22Rv1 (cell line): ENCODE measurements around the gene SYNDIG1.

Experiments used
- ZFX ChIP-seq: fragments of 450-650 bp; IDR thresholded peaks from 2 replicates; pipeline ENCODE4 v1.6.1; 2017; ENCODE audit warnings: antibody characterized with exemption, borderline replicate concordance
- TF ChIP-seq, protein P1 (sequence below): fragments of 450-650 bp; IDR thresholded peaks from 2 replicates; pipeline ENCODE4 v1.5.1; 2017; ENCODE audit warnings: mild to moderate bottlenecking

DNA sequence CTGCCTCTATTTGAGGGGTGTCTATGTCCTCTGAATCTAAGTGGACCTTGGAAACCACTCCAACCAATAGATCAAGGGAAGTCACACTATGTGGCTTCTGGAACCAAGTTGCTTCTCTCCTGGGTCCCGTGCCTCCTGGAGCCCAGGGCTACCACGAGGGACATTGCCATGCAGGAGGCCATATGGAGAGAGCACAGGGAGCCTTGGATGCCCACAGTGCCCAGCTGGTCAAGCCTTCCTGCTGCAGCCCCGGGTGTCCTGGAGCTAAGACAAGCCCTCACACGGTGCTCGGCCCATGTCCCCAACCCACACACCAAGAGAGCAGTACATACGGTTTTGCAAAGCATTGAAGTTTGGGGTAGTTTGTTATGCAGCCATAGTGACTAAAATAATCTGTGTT lies 231.6 kb downstream of the SYNDIG1 start:
- TF ChIP-seq, protein P1, sequence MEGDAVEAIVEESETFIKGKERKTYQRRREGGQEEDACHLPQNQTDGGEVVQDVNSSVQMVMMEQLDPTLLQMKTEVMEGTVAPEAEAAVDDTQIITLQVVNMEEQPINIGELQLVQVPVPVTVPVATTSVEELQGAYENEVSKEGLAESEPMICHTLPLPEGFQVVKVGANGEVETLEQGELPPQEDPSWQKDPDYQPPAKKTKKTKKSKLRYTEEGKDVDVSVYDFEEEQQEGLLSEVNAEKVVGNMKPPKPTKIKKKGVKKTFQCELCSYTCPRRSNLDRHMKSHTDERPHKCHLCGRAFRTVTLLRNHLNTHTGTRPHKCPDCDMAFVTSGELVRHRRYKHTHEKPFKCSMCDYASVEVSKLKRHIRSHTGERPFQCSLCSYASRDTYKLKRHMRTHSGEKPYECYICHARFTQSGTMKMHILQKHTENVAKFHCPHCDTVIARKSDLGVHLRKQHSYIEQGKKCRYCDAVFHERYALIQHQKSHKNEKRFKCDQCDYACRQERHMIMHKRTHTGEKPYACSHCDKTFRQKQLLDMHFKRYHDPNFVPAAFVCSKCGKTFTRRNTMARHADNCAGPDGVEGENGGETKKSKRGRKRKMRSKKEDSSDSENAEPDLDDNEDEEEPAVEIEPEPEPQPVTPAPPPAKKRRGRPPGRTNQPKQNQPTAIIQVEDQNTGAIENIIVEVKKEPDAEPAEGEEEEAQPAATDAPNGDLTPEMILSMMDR = no peak
- no peak for TF ChIP-seq ZFX
